Activated CD4-positive, alpha-beta T cell treated with anti-CD3 and anti-CD28 coated beads, Interleukin-2, Interleukin-4, amounts not matched to agents 100 ng/mL and 50 ng/mL, durations not matched to agents 16 hours and 8 hours (primary cell): Measurements from ENCODE around the gene CDNF.

ENCODE experiments used
- DNase-seq: peaks from one replicate; pipeline ENCODE4 v3.0.0-alpha.2; 2020; ENCODE audit warnings: low spot score

The CDNF gene

DNA sequence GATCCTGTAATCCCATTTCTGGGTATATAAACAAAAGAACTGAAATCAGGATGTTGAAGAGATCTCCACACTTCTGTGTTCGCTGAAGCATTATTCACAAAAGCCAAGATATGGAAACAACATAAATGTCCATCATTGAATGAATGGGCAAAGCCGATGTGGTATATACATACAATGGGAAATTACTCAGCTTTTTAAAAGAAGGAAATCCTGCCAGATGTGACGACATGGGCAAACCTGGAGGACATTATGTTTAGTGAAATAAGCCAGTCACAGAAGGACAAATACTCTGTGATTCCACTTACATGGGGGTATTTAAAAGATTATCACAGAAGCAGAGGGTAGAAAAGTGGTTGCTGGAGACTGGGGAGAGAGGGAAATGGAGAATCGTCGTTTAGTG is 39.2 kb downstream of the CDNF start:
- DNase-seq: no peak

DNA sequence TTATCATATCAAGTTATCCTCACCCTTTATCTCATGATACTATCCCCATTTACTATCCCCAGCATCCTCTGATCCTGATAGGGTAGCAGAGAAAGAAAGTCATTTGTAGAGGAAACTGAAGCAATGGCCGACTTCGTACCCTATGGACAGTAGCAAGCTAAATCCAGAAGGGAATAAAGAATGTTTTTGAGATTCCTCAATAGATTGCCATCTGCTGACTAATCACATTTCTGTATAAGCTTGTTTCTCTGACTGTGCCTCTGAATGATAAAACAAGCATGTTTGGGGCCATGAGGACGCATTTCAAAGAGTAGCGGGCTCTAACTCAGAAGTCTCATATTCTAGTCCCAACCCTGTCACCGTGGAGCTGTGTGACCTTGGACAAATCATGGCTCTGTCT is 49.9 kb downstream of the CDNF start:
- DNase-seq: no peak

DNA sequence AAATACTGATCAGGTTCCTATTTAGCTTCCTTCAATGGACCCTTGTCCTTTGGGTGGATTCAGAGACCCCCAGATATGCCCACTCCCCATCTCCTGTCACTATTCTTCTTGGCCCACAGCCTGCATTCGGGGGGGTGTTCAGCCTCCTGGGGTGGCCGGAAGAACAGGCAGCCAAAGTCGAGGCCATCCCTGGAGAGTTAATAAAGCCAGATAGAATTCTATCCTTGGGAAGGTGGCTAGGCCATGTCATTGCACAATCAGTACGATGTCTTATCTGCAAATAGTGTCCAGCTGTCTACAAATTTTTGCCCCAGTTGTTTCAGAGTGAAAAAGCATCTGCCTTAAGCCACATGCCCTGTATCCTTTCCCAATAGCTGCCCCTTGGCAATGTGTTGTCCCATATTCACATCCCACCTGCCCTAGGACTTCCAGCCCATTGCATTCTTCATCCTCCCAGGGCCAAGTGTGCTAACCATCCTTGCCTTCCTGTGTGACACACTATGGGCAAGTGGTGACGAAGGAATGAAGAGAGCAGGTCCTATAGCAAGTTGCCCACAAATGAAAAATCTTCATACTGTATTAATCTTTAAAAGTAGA is 53.3 kb downstream of the CDNF start:
- no peak for DNase-seq

DNA sequence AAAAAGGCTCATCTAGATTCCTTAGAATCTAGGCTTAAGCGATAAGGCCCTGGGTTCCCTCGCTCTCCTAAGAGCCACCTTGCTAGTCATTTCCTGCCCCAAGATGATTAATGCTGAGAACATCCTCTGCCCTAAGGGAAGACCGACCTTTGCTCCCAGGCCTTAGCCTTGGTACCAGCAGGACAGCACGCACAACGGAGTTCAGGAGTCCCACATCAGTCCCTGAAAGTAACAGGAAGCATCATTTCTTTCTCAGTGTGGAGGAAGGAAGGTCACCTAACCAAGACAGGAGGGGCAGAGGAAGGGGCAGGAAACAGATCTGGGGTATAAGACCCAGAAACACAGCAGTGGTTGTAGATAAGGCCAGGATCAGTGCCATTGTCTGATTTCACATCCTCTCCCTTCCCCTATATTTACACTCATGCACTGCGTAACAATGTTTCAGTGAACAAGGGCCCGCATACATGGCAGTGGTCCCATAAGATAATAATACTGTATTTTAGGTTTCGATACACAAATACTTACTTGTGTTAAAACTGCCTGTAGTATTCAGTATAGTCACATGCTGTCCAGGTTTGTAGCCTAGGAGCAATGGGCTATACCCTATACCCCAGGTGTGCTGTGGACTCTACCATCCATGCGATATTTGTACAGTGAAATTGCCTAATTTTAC is 55.0 kb downstream of the CDNF start:
- peak; percentile 8 for DNase-seq

DNA sequence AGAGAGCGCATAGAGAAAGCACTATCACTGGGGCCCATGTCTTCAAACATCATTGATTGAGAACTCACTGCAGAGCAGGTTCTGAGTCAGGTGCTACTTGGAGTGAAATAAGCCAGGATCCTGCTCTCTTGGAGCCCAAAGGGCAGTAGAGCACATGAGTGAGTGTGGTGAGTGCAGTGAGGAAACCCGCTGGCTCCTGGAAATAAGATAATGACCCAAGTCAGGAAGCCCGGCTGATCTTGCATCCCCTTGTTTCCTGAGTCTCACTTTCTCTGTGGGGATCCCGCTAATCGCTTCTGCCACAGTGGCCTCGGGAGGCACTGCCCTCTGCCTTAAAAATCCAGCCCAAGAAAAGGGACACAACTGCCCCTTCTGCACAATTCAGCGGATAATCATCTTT is 56.1 kb downstream of the CDNF start:
- DNase-seq: no peak

DNA sequence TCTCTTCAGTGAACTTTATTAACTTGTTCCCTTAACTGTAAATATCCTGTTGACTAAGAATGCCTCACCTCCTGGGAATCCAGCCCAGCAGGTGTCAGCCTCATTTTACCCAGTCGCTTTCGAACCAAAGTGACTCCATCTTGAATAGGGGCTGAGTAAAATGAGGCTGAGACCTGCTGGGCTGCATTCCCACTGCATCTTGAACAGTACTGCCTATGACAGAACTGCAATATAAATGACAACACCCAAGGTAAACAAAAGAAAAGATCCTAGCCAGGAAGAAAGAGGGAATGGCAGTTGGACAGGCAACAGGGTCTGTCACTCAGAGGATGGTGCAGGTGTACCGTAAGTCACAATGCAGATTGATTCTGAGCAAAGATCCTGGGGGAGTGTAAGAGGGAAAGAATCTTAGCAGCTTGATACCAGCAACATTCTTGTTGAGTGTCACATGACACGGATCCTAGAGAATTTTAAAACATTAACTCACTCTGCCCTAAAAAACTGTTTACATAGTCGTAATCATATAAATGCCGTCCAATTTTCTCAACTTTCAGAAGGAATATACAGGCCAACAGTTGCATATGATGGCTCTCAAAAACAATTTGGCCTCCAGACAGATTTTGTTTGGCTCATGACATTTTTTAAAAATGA is 58.7 kb downstream of the CDNF start:
- no peak for DNase-seq

DNA sequence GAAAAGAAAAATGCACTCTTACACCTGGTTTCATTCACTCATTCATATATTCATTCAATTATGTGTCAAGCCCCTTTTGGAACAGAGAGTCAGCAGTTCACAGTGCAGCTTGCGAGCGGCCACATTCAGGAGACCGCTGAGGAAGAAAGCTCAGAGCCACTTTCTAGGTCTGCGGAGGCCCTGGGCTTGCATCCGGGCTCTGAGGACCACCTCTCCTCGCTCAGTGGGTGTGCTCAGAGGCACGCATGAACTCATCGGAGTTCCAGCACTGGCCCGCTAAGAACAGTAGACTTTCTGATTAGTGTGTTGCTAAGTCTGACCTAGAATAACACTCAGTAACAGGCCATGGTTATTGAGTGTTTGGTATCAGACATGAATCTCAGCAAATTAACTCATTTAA is 61.3 kb downstream of the CDNF start:
- DNase-seq: no peak

DNA sequence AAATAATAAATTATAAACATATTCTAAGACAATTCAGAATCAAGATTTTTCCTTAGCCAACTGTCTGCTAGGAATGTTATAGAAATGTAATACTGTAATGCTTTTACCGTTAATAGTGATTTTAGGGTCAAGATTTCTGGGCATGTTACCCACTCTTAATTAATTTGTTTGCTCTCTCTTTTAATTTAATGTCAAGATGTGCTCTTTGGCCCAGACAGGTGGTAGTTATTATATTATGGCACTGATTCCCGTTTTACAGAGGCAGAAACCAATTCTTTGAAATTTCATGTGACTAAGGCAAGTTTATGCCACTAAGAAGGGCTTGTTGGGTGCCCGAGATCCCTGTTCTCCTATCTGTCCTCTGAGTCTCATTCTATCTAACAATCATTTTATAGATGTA is 62.2 kb downstream of the CDNF start:
- no peak for DNase-seq

DNA sequence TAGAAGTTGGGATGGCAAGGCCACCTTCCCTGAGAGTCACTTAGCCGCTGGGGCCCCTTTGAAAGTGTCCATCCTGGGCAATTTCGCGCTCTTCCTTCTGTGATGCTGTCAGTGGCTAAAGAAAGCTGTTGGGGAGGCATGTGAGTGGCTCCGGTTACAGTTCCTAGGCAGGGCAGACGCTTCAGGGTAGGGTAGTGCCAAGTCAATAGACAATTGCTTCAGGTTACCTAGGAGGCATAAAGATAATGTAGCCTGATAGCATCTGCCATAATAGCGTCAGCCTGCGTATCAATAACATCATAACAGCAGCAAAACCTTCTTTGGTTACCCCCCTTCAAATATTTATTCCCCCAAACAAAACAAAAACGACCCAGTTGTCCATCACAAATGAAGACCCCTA is 63.0 kb downstream of the CDNF start, which contains the start of gene FAM107B:
Gene FAM107B, minus strand, starts transcription at position 101 of the 400 bp plus-strand sequence. CDS start 234 bp downstream, outside the sequence.
- DNase-seq: no peak

DNA sequence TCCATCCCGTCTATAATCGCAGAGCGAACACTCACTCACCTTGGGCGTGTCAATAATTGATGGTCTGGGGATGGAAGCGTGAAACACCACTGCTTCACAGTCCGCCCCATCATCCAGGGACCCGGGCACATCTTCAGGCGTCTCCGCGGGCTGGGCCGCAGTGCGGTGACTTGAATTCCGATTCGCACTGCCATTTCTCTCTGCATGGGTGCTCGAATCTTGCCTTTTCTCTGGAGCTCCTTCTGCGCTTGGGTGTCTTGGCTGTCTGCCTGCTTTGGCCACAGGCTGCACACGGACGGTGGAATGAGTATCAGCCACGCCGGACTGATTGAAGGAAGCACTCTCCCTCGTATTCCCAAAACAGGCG is 63.6 kb downstream of the CDNF start:
- DNase-seq: no peak

DNA sequence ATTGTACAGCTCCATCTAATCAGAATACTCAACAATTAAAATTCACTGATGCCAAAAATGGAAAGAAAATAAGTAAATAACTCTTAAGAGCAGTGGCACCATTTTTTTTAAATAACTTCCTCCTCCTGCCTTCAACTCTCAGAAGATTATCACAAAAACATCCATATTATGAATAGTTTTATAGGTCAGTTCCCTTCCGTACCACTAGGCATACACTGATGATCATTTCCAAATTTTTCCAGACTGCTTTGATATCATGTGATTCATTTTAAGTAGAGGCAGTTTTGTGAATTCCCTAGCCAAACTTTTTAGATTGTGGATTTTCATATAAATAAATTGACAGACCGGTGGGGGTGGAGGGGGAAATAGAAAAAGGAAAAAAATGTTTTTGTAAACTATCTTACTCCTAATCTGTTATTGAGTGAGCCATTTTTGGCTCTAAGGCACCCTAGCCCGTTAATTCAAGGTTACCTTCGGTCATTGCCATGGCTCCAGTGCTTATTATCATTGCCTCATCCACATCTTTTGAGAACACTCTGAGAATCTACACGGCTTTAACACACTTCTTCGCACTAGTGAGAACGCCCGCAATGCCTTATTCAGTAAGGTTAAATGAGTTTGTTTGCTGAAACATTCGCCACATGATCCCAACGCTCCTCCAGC is 64.2 kb downstream of the CDNF start:
- no peak for DNase-seq

DNA sequence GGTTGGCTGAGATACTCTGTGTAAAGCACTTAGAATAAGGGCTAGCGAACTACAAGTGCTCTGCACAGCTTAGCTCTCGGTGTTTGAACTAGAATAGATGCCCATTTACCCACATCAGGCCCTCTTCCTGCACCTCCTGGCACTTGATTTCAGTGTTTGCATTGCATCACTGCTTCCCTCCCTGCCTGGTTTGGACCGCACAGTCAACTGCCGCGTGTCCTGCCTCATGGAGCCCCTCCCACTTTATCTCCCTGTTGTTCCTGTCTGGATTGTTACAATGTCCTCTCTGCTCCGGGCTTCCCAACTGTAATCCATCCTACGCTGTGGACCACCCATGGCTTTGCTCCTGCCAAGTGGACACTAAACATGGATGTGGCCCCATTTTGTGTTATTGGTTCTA is 65.4 kb downstream of the CDNF start:
- no peak for DNase-seq

DNA sequence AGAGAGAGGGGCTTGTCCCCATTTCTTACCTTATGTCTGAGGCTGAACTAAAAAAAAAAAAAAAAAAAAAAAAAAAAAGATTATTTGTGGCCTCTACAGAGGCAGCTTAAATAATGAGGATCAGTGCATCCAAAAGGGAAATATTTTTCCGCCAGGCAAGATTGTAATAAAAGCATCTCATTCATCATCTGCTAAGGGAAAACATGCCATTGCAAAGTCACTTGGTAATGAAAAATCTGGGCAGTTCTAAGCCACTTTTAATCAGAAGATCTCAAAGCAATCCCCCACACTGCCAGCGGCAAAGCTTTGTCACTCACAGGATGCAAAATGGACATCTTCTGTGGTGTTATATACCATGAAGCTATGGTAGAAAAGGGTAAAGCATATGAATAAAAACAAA is 66.9 kb downstream of the CDNF start:
- no peak for DNase-seq
